Stimulated activated memory B cell treated with anti-CD40 and anti-IgM and Interleukin-4, amounts not matched to agents 10 μg/mL and 1 μg/mL and 100 μg/mL, for 72 hours (primary cell): ENCODE measurements around the gene BICDL1.

Experiments
- ATAC-seq: fragments of 150-1000 bp; cut with Tn5 transposase; 2 replicates; pipeline ENCODE4 v1.10.0; 2021
- H3K27ac Mint-ChIP-seq: one replicate; pipeline ENCODE4 v1.8.0; 2022; ENCODE audit warnings: mild to moderate bottlenecking, mixed read lengths
- H3K27me3 Mint-ChIP-seq: one replicate; pipeline ENCODE4 v1.8.0; 2022; ENCODE audit warnings: mixed read lengths
- H3K36me3 Mint-ChIP-seq: one replicate; pipeline ENCODE4 v1.8.0; 2022; ENCODE audit warnings: mixed read lengths
- H3K4me1 Mint-ChIP-seq: one replicate; pipeline ENCODE4 v1.8.0; 2022; ENCODE audit warnings: mixed read lengths
- H3K4me3 Mint-ChIP-seq: one replicate; pipeline ENCODE4 v1.8.0; 2022; ENCODE audit warnings: mild to moderate bottlenecking, moderate library complexity, mixed read lengths
- H3K9me3 Mint-ChIP-seq: one replicate; pipeline ENCODE4 v1.8.0; 2022; ENCODE audit warnings: mixed read lengths

The BICDL1 gene

DNA sequence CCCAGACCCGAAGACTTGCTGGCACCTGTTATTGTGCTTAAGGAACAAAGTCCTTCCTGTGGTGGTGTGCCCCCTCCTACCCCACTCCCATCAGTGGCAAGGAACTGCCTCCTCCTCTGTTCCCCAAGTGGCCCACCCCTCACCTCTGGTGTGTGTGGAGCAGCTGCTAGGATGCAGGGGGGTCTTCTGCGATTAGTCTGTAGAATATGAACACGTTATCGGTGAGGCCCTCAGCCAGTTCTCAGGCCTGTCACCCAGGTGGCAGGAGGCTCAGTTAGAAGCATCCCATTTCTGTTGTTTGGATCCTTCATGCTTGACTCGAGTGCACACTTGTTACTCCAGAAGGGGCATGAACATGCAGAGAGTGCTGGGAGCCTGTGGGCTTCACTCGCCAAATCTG is 88.2 kb downstream of the BICDL1 start:
- ATAC-seq = no peak
- no peak overlapping the region for H3K27ac Mint-ChIP-seq
- H3K27me3 Mint-ChIP-seq = no peaks in the 10 kb centered on the region
- H3K9me3 Mint-ChIP-seq = no peaks in the 10 kb centered on the region
- H3K36me3 Mint-ChIP-seq = peaks cover 60% of the 10 kb centered on the region
- peaks cover 14% of the 10 kb centered on the region for H3K4me1 Mint-ChIP-seq
- H3K4me3 Mint-ChIP-seq = no peak overlapping the region

DNA sequence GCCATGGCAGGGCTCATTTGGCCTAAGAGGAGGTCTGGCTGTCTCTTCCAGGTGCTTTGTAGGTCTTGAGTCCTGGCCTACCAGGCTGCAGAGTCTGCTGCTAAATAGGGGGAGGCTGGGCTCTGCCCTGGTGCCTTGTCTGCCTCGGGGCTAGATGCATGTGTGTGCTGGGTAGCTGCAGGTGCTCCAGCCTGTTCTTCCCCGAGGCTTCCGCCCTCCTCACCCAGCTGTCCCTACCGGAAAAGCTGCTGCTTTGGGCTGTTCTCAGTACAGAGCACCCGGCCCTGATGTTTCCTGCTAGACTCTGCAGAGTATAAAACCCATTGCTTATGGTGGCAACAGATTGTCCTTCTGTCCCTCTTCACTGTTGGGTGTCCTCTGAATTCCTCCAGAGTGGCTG is 89.8 kb downstream of the BICDL1 start:
- Mint-ChIP-seq H3K36me3 (peaks cover 54% of the 10 kb centered on the region), H3K27ac (no peak overlapping the region), H3K9me3 (no peaks in the 10 kb centered on the region), H3K27me3 (no peaks in the 10 kb centered on the region), H3K4me3 (no peak overlapping the region), H3K4me1 (peaks cover 14% of the 10 kb centered on the region)
- ATAC-seq = no peak

- H3K9me3 Mint-ChIP-seq = no peaks in the 10 kb centered on the region
- no peaks in the 10 kb centered on the region for H3K27me3 Mint-ChIP-seq
- no peak overlapping the region for H3K27ac Mint-ChIP-seq
- H3K4me3 Mint-ChIP-seq = no peak overlapping the region
- H3K36me3 Mint-ChIP-seq = peaks cover 50% of the 10 kb centered on the region
- peaks cover 13% of the 10 kb centered on the region for H3K4me1 Mint-ChIP-seq
- no peak for ATAC-seq
Measured at GRCh38 chr12:120079411-120080400, 90.7 kb downstream of the BICDL1 start.

- Mint-ChIP-seq H3K27ac (no peak overlapping the region), H3K9me3 (no peaks in the 10 kb centered on the region), H3K4me3 (no peak overlapping the region), H3K36me3 (peaks cover 53% of the 10 kb centered on the region), H3K4me1 (peaks cover 11% of the 10 kb centered on the region), H3K27me3 (no peaks in the 10 kb centered on the region)
- ATAC-seq = no peak
Measured at GRCh38 chr12:120081641-120082040, 92.6 kb downstream of the BICDL1 start.

- no peak for ATAC-seq
- Mint-ChIP-seq H3K4me3 (no peak overlapping the region), H3K9me3 (no peaks in the 10 kb centered on the region), H3K4me1 (peaks cover 15% of the 10 kb centered on the region), H3K36me3 (peaks cover 47% of the 10 kb centered on the region), H3K27me3 (no peaks in the 10 kb centered on the region), H3K27ac (peak overlapping the region; percentile 45)
Measured at GRCh38 chr12:120085920-120086645, 97.0 kb downstream of the BICDL1 start.

DNA sequence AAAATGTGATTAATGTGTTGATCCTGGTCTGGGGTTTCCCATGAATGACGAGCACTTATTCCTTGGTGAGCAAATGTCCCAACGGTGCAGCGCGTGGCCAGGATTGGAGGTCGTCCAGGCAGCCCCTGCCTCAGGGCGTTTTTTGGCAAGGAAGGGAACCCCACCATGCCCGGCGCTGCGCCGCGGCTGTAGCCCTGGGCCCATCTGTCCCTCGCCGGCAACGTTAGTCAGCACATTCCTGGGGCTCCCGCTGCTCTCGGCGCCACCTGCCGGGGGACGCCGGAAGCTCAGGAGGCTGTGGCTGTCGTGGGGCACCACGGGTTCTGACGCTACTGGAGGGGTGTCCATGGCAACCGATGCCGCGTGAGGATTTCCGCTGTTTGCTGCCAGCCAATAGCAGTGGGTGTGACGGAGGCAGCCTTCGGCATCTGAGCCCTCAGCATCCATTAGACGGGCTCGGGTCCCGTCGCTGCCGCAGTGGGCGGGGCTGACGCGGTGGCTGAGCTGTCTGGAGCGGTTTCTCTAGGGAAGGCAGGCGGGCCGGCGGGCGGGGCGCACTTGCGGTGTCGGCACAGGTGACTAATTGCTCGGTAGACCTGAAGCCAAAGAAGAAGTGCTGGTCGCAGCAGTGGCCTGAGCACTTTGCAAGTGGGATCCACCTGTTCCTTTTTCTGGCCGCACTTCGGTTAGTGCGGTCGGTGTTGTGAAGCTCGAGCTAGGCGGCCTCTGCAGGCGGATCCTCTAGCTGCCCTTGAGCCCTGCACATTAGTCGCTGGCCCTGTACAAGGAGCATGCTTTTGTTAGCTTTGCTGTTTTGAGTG is 98.0 kb downstream of the BICDL1 start:
- H3K27ac Mint-ChIP-seq = peak overlapping the region; percentile 45
- peaks cover 15% of the 10 kb centered on the region for H3K4me1 Mint-ChIP-seq
- peaks cover 46% of the 10 kb centered on the region for H3K36me3 Mint-ChIP-seq
- H3K9me3 Mint-ChIP-seq = no peaks in the 10 kb centered on the region
- no peaks in the 10 kb centered on the region for H3K27me3 Mint-ChIP-seq
- ATAC-seq = peak; percentile 99
- peak overlapping the region; percentile 62 for H3K4me3 Mint-ChIP-seq

GRCh38 chr12:120089105-120089504 is 100.1 kb downstream of the BICDL1 start:
- H3K27ac Mint-ChIP-seq = no peak overlapping the region
- H3K36me3 Mint-ChIP-seq = peaks cover 48% of the 10 kb centered on the region
- H3K9me3 Mint-ChIP-seq = no peaks in the 10 kb centered on the region
- no peak overlapping the region for H3K4me3 Mint-ChIP-seq
- no peak for ATAC-seq
- peaks cover 15% of the 10 kb centered on the region for H3K4me1 Mint-ChIP-seq
- H3K27me3 Mint-ChIP-seq = no peaks in the 10 kb centered on the region

DNA sequence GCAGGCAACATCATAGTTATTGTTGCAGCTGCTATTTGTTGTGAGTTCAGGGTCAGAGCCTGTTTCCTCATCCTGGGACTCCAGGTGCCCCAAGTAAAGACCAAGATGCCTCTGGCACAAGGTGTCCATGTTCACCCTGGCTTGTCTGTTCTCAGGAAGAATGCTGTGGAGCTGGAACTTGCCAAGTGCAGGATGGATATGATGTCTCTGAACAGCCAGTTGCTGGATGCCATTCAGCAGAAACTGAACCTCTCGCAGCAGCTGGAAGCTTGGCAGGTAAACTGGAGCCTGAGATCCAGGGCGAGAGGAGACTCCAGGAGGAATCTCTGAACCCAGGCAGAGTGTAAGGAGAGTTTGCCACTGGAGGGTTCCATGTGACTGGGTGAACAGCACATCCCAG is 100.8 kb downstream of the BICDL1 start:
- H3K27me3 Mint-ChIP-seq = no peaks in the 10 kb centered on the region
- H3K36me3 Mint-ChIP-seq = peaks cover 48% of the 10 kb centered on the region
- no peak overlapping the region for H3K27ac Mint-ChIP-seq
- no peak for ATAC-seq
- no peaks in the 10 kb centered on the region for H3K9me3 Mint-ChIP-seq
- peaks cover 15% of the 10 kb centered on the region for H3K4me1 Mint-ChIP-seq
- no peak overlapping the region for H3K4me3 Mint-ChIP-seq

- H3K9me3 Mint-ChIP-seq = no peaks in the 10 kb centered on the region
- H3K36me3 Mint-ChIP-seq = peaks cover 47% of the 10 kb centered on the region
- peaks cover 15% of the 10 kb centered on the region for H3K4me1 Mint-ChIP-seq
- no peak for ATAC-seq
- no peak overlapping the region for H3K4me3 Mint-ChIP-seq
- H3K27ac Mint-ChIP-seq = no peak overlapping the region
- H3K27me3 Mint-ChIP-seq = no peaks in the 10 kb centered on the region
Measured at GRCh38 chr12:120090206-120090605, 101.2 kb downstream of the BICDL1 start.

- H3K4me3 Mint-ChIP-seq = no peak overlapping the region
- H3K9me3 Mint-ChIP-seq = no peaks in the 10 kb centered on the region
- H3K4me1 Mint-ChIP-seq = peaks cover 15% of the 10 kb centered on the region
- no peak for ATAC-seq
- H3K36me3 Mint-ChIP-seq = peaks cover 47% of the 10 kb centered on the region
- H3K27ac Mint-ChIP-seq = no peak overlapping the region
- H3K27me3 Mint-ChIP-seq = no peaks in the 10 kb centered on the region
Measured at GRCh38 chr12:120090626-120091295, 101.7 kb downstream of the BICDL1 start.

- H3K36me3 Mint-ChIP-seq = peaks cover 52% of the 10 kb centered on the region
- H3K27ac Mint-ChIP-seq = no peak overlapping the region
- no peak for ATAC-seq
Measured at GRCh38 chr12:120091371-120092090, 102.5 kb downstream of the BICDL1 start.

DNA sequence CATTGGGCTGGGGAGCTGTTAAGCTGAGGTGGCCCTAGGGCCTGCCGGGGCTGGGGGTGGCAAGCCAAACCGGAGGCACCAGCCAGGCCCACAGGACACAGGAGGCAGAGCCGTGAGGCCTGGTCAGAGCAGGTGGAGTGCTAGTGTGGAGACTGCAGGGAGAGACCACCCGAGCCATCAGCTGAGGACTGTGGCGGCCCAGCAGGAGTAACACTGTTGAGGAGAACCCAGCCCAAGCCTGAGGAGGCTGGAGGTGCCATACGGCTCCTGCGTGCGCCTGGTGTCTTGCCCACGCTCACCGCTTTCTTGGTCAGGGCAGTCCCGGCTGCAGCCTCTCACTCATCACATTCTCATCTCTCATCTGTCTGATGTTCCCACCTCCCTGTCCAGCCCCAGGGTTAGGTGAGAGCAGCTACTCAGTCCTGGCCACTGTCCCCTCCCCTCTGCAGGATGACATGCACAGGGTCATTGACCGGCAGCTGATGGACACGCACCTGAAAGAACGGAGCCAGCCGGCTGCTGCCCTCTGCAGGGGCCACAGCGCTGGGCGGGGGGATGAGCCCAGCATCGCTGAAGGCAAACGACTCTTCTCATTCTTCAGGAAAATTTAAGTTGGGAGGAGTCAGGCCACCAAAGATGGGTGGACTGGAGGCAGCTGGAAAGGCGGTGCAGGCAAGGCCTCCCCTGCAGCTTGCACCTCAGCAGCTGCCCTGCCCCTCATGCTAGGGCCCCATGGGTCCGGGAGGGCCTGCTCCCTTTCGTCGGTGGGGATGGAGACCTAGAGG is 103.7 kb downstream of the BICDL1 start:
- peaks cover 61% of the 10 kb centered on the region for H3K36me3 Mint-ChIP-seq
- no peaks in the 10 kb centered on the region for H3K27me3 Mint-ChIP-seq
- no peak for ATAC-seq
- H3K9me3 Mint-ChIP-seq = no peaks in the 10 kb centered on the region
- H3K27ac Mint-ChIP-seq = no peak overlapping the region
- H3K4me1 Mint-ChIP-seq = peaks cover 2% of the 10 kb centered on the region
- H3K4me3 Mint-ChIP-seq = no peak overlapping the region

More at GRCh38 chr12:120091371-120092090, 102.5 kb downstream of the BICDL1 start:
- H3K4me3 Mint-ChIP-seq = no peak overlapping the region
- no peaks in the 10 kb centered on the region for H3K9me3 Mint-ChIP-seq
- no peaks in the 10 kb centered on the region for H3K27me3 Mint-ChIP-seq
- peaks cover 11% of the 10 kb centered on the region for H3K4me1 Mint-ChIP-seq

- no peaks in the 10 kb centered on the region for H3K9me3 Mint-ChIP-seq
- H3K4me3 Mint-ChIP-seq = no peak overlapping the region
- peaks cover 66% of the 10 kb centered on the region for H3K36me3 Mint-ChIP-seq
- H3K4me1 Mint-ChIP-seq = no peaks in the 10 kb centered on the region
- peak; percentile 28 for ATAC-seq
- H3K27ac Mint-ChIP-seq = no peak overlapping the region
- no peaks in the 10 kb centered on the region for H3K27me3 Mint-ChIP-seq
Measured at GRCh38 chr12:120093336-120093591, 104.2 kb downstream of the BICDL1 start.
